ENCODE data around the gene TANGO2.

TANGO2 gene

DNA sequence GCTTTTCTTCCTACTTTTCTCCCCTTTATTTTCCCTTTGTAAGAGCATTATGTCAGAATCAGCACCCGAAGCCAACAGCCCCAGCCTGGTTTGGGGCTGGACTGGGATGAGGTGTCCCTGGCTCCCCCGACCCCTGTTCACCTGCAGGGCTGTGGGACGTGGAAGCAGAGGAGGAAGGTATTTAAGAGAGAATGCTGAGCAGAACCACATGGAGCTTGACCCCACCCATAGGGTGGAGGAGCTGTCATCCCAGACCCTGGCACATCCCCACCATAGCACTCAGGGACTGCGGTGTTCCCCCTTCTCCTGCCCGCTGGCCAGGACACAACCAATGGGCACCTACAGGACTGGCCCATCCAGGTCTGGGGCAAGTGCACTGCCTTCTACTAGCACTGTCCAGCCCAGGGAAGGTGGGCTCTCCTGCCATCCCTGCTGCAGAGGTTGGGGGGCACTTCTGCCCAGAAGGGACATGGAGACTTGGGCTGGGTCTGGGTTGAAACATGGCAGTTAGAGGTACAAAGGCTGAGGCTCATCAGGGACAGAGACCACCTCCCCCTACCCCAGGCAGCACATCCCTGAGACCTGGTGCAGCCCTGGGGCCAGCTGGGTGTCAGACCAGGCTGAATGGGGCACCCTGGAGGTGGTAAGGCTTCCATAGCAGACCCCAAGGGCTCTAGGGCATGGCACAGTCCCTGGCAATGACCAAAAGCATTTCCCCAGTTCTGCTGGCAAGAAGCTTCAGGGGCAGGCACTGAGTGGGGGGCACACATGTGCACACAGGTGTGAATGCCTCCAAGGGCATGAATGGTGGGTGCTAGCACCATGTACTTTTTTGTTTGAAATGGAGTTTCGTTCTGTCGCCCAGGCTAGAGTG is 19.7 kb downstream of the TANGO2 start:
- no peak for DNase-seq (ENCODE audit: low read depth in 2 of 3, low spot score in 2 of 3)

- DNase-seq (ENCODE audit: low read depth in 2 of 3, low spot score in 2 of 3) = no peak
Observed at GRCh38 chr22:20043057-20043996, 22.4 kb downstream of the TANGO2 start.

DNA sequence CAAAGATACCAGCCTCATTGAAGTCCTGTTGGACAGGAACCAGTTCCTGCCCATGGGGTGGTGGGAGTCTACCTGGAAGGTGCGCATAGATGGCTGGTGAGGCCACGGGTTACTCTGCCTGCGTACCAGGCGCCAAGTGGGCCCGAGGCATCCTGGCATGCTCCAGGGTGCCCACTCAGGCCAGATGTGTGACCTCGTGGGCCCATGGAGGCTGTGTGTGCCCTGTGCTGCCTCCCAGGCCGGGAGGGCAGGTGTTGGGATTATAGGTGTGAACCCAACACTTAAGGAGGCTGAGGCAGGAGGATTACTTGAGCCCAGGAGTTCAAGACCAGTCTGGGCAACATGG is 23.1 kb downstream of the TANGO2 start:
- DNase-seq (ENCODE audit: low read depth in 2 of 3, low spot score in 2 of 3) = no peak

DNA sequence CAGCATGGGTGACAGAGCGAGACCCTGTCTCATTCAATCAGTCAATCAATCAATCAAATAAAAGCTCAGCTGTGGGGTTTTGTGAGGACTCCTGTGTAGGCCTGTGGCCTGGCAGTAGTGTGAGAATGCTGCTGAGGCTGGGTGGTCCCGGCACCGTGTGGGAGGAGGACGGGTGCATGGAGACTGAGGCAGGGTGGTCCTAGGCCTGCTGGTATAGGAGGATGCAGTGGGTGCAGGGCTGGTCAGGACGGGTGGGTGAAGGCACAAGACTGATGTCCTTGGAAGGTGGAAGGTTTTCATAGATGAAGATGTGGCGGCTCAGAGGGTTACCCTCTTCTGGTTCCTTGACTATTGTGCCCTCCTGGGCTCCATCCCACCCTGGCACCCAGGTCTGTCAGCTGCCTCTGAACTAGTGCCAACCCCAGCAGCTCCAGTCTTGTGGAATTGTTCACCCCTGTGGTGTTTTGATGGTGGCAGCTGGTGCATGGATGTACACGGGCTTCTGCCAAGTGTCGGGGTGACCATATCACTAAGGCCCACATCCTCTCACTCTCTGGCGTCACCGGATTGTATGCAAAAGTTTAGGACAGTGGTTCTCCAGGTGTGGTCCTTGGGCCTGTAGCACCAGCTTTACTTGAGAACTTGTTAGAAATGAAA is 23.7 kb downstream of the TANGO2 start:
- no peak for DNase-seq (ENCODE audit: low read depth in 2 of 3, low spot score in 2 of 3)

DNA sequence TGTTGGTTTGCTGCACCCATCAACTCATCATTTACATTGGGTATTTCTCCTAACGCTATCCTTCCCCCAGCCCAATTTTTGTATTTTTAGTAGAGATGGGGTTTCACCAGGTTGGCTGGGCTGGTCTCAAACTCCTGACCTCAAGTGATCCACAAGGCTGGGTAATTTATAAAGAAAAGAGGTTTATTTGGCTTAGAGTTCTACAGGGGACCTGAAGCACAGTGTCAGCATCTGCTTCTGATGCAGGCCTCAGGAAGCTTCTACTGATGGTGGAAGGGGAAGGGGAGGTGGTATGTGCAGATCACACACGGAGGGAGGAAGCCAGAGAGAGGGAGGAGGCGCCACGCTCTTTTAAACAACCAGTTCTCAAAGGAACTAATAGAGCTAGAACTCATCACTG is 25.8 kb downstream of the TANGO2 start:
- DNase-seq (ENCODE audit: low read depth in 2 of 3, low spot score in 2 of 3) = no peak

GRCh38 chr22:20051927-20052308 is 31.0 kb downstream of the TANGO2 start:
- no peak for DNase-seq (ENCODE audit: low read depth in 2 of 3, low spot score in 2 of 3)

- DNase-seq (ENCODE audit: low read depth in 2 of 3, low spot score in 2 of 3) = no peak
Observed at GRCh38 chr22:20052309-20053259, 31.7 kb downstream of the TANGO2 start.

DNA sequence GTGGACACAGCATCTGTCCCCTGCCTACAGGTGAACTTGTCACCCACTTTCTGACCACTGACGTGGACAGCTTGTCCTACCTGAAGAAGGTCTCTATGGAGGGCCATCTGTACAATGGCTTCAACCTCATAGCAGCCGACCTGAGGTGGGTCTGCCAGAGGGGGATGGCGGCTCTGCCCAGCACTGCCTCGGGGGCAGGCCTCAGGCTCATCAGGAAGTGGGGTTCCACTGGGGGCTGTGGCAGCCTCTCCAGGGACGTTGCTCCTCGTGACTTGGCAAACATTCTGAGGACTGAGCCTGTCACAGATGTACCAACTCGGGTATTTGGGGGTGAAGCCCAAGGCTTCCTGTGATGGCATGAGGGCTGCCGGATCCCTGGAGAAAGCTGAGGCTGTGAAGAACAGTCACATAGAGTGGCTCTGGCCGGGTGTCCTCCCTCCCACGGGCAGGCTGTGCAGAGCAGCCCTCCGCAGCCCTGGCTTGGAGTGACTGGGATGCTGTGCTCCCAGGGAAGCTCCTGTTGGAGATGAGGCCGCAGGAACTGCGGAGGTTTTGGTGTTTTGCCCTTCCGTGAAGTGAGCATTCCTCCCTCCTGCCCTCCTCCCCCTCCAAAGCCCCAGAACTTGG is 32.6 kb downstream of the TANGO2 start:
- no peak for DNase-seq (ENCODE audit: low read depth in 2 of 3, low spot score in 2 of 3)

- no peak for DNase-seq (ENCODE audit: low read depth in 2 of 3, low spot score in 2 of 3)
Observed at GRCh38 chr22:20054034-20054427, 33.1 kb downstream of the TANGO2 start.

GRCh38 chr22:20054485-20054884 is 33.6 kb downstream of the TANGO2 start:
- DNase-seq (ENCODE audit: low read depth in 2 of 3, low spot score in 2 of 3) = no peak

DNA sequence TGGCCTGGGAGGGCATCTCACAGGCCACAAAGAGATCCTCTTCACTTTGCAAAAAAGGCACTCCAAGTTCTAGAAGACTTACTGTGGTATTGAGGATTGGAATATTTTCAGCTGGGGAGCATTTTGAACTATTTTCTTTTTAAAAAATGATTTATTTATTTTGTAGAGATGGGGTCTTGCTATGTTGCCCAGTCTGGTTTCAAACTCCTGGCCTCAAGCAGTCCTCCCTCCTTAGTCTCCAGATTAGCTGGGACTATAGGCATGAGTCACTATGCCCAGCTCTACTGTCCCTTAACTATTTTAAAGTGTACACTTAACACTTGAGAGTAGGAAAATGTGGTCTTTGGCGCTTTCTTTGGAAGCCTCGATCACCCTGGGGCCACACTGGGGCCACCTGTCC is 34.2 kb downstream of the TANGO2 start:
- no peak for DNase-seq (ENCODE audit: low read depth in 2 of 3, low spot score in 2 of 3)

DNA sequence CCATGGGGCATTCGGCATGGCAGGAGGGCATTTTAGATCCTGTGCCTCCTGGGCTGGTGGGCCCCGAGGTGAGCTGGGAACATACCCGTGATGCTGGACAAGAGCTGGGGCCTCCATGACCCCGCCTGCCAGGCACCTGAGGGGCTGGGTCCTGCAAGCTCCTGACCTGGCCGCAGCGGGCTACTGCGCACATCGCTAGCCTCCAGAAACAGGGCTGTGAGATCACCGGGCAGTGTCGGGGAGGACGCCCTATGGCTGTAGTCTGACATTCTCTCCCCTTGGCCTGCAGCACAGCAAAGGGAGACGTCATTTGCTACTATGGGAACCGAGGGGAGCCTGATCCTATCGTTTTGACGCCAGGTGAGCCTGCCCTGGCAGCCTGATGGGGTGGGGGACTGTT is 34.7 kb downstream of the TANGO2 start:
- DNase-seq (ENCODE audit: low read depth in 2 of 3, low spot score in 2 of 3) = no peak

- no peak for DNase-seq (ENCODE audit: low read depth in 2 of 3, low spot score in 2 of 3)
Observed at GRCh38 chr22:20056161-20056560, 35.3 kb downstream of the TANGO2 start.

DNA sequence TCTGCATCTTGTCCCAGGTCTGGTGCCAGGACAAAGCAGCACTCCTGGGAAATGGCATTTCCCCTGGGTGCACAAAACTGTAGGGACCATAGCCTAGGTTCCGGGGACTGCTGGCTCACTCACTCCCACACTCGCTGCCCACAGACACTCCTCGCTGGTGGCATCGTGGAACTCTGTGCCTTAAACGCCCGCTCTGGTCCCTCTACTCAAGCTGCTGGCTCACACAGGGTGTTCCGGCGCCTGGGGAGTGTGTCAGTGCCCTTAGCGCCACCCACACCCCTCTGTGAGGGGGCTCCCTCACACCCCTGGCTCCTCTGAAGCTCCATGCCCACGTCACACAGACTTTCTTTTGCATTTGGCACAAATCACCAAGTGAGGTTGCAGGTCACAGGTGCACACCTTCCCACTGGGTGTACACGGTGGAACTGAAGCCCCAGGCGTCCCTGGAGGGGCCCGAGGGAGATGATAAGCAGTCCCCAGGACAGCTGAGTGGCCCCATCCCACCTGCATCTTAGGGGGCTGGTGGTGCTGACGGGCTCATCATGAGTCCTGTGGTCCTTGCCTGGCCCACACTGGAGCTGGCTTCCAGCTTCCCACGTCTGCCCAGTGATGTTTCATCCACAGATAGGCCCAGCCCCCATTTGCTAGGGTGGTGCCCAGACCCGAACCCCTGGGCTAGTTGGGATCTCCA is 35.9 kb downstream of the TANGO2 start:
- no peak for DNase-seq (ENCODE audit: low read depth in 2 of 3, low spot score in 2 of 3)

GRCh38 chr22:20057596-20058268 is 36.8 kb downstream of the TANGO2 start:
- DNase-seq (ENCODE audit: low read depth in 2 of 3, low spot score in 2 of 3) = no peak

DNA sequence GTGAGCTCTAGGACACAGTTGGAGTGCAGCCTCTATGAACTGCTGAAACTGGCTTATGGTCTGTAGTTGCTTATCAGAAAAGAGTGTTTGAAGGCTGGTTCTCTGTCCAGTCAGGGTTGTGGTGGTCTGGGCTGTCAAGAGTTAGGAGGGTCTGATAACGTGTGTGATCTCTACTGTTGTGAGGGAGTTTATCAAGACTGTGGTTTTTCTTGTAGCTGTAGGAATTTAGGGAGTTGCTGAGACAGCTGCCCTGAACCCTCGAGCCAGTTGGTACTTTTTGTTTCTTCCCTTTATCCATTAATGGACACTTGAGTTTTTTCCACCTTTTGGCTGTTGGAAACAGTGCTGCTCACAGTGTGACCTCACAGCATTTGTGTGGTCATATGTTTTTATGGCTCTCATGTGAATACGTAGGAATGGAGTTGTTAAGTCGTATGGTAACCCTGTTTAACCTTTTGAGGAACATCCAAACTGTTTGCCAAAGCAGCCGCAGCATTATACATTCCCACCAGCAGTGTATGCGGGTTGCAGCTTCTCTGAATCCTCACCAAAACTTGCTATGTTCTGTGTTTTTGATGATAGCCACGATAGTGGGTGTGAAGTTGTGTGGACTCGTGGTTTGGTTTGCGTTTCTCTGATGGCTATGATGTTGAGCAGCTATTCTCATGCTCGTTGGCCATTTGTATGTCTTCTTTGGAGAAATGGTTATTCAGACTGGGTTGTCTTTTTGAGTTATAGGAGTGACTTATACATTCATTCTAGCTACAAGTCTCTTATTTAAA is 38.3 kb downstream of the TANGO2 start:
- no peak for DNase-seq (ENCODE audit: low read depth in 2 of 3, low spot score in 2 of 3)

GRCh38 chr22:20060700-20061480 is 40.0 kb downstream of the TANGO2 start:
- no peak for DNase-seq (ENCODE audit: low read depth in 2 of 3, low spot score in 2 of 3)

Data from activated CD8-positive, alpha-beta memory T cell treated with anti-CD3 and anti-CD28 coated beads for 48 hours (primary cell).